SU-DHL-6 (cell line): ENCODE measurements around the gene GPR4.

Experiments used
- H2AFZ ChIP-seq: fragments of 200-600 bp; sonication (generic); 2 replicates; pipeline ENCODE4 v1.6.1; 2014; ENCODE audit warnings: low read depth, mild to moderate bottlenecking, moderate library complexity, mixed read lengths, antibody characterized with exemption, low read length; ENCODE audit not compliant: severe bottlenecking
- H3F3A ChIP-seq: fragments of 200-600 bp; shearing (Covaris generic); 2 replicates; pipeline ENCODE4 v1.6.0; 2016; ENCODE audit warnings: antibody characterized with exemption, mild to moderate bottlenecking; ENCODE audit not compliant: insufficient read depth
- H3K27ac ChIP-seq: fragments of 200-600 bp; sonication (generic); 2 replicates; pipeline ENCODE4 v1.5.1; 2016; ENCODE audit warnings: low read depth, mild to moderate bottlenecking, low read length, moderate library complexity, mixed read lengths
- H3K27me3 ChIP-seq: fragments of 200-600 bp; sonication (generic), shearing (Covaris generic); 2 replicates; pipeline ENCODE4 v1.6.0; 2014; ENCODE audit warnings: mild to moderate bottlenecking, low read length
- H3K36me3 ChIP-seq: fragments of 200-600 bp; sonication (generic); 2 replicates; pipeline ENCODE4 v1.6.1; 2014; ENCODE audit warnings: mild to moderate bottlenecking, low read length, mixed read lengths
- H3K4me2 ChIP-seq: fragments of 300-600, 200-600 bp; shearing (Covaris generic), sonication (generic); 2 replicates; pipeline ENCODE4 v1.6.0; 2014; ENCODE audit warnings: low read length, low read depth, mild to moderate bottlenecking; ENCODE audit not compliant: poor library complexity, severe bottlenecking
- H3K4me3 ChIP-seq: fragments of 200-600 bp; sonication (generic); 2 replicates; pipeline ENCODE4 v1.5.1; 2014; ENCODE audit warnings: antibody characterized with exemption, low read length, mild to moderate bottlenecking, mixed read lengths; ENCODE audit not compliant: insufficient read depth, poor library complexity, severe bottlenecking
- H3K79me2 ChIP-seq: fragments of 200-600 bp; sonication (generic); 2 replicates; pipeline ENCODE4 v1.6.1; 2014; ENCODE audit warnings: mild to moderate bottlenecking, low read length, moderate library complexity; ENCODE audit not compliant: insufficient read depth
- H3K9ac ChIP-seq: fragments of 200-600 bp; sonication (generic); 2 replicates; pipeline ENCODE4 v1.7.0; 2014; ENCODE audit warnings: mild to moderate bottlenecking, low read length
- H3K9me2 ChIP-seq: fragments of 200-600 bp; sonication (generic); replicated peaks from 2 replicates; pipeline ENCODE4 v1.6.1; 2014; ENCODE audit warnings: low read length; ENCODE audit not compliant: insufficient read depth
- H3K9me3 ChIP-seq: fragments of 200-600 bp; sonication (generic); 2 replicates; pipeline ENCODE4 v1.6.1; 2014; ENCODE audit warnings: low read length, mixed read lengths; ENCODE audit not compliant: insufficient read depth
- H4K20me1 ChIP-seq: fragments of 200-600 bp; sonication (generic); 2 replicates; pipeline ENCODE4 v1.6.1; 2014; ENCODE audit warnings: low read depth, mild to moderate bottlenecking, antibody characterized with exemption, low read length, moderate library complexity, mixed read lengths
- EZH2phosphoT487 ChIP-seq: fragments of 200-600 bp; sonication (generic), shearing (Covaris generic); conservative IDR thresholded peaks from 2 replicates; pipeline ENCODE4 v1.6.1; 2018; ENCODE audit warnings: mild to moderate bottlenecking, antibody characterized with exemption, low read length, moderate library complexity, mixed read lengths
- TF ChIP-seq, protein P1 (sequence below): fragments of 200-600 bp; sonication (generic); IDR thresholded peaks from one replicate; pipeline ENCODE4 v1.5.1; 2017; ENCODE audit warnings: antibody characterized with exemption, mild to moderate bottlenecking, low read length, moderate library complexity; ENCODE audit not compliant: insufficient read depth, poor library complexity, severe bottlenecking

GPR4 gene

DNA sequence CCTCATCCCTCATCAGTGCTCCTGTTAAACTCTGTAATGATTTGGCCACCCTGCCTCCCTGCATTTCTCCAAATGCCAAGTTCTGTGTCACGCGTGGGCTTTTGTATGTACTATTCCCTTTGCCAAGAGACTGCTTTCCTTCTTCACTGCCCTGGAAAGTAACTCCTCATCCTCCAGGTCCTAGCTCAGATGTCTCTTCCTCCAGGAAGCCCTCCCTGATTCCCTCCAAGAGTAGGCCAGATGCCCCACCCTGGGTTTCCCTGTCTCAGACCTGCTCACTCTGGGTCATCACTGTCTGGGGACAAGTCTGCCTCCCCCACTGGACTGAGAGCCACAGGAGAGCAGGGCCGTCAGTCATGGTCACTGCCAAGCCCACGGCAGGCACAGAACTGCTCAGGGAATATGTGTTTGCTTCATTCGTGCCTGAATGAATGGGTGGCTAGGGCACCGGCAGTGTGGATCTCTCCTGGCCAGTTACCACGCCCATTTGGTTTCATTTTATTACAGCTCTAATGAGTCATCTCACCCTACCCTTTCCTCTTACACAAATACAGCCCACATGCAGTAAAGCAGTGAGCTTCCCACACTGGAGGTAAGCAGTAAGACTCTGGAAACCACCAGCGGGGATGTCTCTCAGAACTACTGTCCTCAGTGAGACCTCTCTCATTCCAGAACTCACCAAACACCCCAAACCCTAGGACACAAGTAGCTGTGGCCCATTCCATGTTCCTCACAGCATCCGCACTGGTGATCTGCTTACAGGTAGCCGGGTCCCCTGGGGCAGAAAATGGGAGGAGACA lies 12.1 kb upstream of the GPR4 start:
- H3K9me2 ChIP-seq: no peaks in the 10 kb centered on the region
- no peak overlapping the region for H3K9ac ChIP-seq
- TF ChIP-seq, protein P1, sequence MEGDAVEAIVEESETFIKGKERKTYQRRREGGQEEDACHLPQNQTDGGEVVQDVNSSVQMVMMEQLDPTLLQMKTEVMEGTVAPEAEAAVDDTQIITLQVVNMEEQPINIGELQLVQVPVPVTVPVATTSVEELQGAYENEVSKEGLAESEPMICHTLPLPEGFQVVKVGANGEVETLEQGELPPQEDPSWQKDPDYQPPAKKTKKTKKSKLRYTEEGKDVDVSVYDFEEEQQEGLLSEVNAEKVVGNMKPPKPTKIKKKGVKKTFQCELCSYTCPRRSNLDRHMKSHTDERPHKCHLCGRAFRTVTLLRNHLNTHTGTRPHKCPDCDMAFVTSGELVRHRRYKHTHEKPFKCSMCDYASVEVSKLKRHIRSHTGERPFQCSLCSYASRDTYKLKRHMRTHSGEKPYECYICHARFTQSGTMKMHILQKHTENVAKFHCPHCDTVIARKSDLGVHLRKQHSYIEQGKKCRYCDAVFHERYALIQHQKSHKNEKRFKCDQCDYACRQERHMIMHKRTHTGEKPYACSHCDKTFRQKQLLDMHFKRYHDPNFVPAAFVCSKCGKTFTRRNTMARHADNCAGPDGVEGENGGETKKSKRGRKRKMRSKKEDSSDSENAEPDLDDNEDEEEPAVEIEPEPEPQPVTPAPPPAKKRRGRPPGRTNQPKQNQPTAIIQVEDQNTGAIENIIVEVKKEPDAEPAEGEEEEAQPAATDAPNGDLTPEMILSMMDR: no peak
- TF ChIP-seq EZH2phosphoT487: no peak
- no peaks in the 10 kb centered on the region for H3K79me2 ChIP-seq
- H3K9me3 ChIP-seq: no peaks in the 10 kb centered on the region
- H3K27me3 ChIP-seq: no peaks in the 10 kb centered on the region
- H4K20me1 ChIP-seq: no peaks in the 10 kb centered on the region
- H2AFZ ChIP-seq: no peak overlapping the region
- no peak overlapping the region for H3K4me3 ChIP-seq
- H3K27ac ChIP-seq: no peak overlapping the region
- H3K36me3 ChIP-seq: 0 out of 2 replicates have a peak, but pooled peaks cover 2% of the 10 kb centered on the region
- no peak overlapping the region for H3K4me2 ChIP-seq
- H3F3A ChIP-seq: peaks cover 3% of the 10 kb centered on the region; the same call in 1 of the 2 replicates

DNA sequence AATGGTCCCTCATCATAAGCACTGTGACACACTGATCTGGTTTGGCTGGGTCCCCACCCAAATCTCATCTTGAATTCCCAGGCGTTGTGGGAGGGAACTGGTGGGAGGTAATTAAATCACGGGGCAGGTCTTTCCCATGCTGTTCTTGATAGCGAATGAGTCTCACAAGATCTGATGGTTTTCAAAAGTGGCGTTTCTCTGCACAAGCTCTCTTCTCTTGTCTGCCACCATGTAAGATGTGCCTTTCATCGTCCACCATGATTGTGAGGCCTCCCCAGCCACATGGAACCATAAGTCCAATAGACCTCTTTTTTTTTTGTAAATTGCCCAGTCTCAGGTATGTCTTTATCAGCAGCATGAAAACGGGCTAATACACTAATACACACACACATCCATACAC lies 6.9 kb upstream of the GPR4 start:
- Histone ChIP-seq H3K36me3 (no peaks in the 10 kb centered on the region), H3K27me3 (no peaks in the 10 kb centered on the region), H3K9me3 (no peaks in the 10 kb centered on the region), H4K20me1 (no peaks in the 10 kb centered on the region), H3F3A (no peaks in the 10 kb centered on the region), H3K4me3 (no peak overlapping the region), H2AFZ (no peak overlapping the region), H3K79me2 (no peaks in the 10 kb centered on the region), H3K9ac (no peak overlapping the region), H3K27ac (no peak overlapping the region), H3K4me2 (no peak overlapping the region), H3K9me2 (no peaks in the 10 kb centered on the region)
- no peak for TF ChIP-seq EZH2phosphoT487
- TF ChIP-seq, protein P1: no peak

DNA sequence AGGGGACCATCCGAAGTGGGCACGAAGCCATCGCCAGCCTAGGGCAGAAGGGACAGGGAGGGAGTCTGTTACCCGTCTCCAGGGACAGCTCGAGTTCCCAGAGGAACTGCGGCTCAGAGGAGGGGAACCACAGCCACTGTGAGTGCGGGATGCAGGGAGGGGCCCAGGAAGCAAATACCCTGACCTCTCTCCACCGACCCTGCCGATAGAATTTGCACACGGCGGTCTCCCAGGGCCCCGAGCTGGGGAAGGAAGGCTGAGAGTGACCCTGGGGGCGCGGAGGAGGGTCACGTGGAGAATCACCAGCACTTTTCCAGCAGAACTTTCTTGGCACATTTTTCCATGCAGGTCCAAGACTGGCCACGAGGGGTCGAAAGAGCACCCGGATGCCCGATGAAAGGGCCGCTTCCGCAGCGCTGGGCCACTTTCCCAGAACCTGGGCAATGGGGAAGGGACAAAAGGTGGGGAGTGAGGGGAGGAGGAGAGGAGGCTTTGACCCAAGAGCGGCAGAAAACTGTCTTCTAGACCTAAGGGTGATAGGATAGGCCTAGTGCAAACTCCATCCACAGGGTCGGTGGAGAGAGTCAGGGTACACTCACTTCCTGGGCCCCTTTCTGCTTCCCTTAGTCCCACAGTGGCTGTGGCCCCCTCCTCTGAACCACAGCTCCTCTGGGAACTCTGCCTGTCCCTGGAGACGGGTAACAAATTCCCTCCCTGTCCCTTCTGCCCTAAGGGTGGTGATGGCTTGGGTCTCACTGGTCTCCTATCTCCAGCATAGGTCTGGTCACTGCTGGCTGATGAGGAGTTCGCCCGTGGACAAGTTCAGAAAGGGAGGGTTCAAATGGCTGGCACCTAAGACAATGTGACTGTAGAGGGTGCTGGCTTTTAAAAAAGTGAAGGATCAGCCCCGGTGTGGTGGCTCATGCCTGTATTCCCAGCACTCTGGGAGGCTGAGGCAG lies 5.3 kb upstream of the GPR4 start:
- TF ChIP-seq EZH2phosphoT487: no peak
- TF ChIP-seq, protein P1: peak; percentile 71

More for the DNA sequence above, 5.3 kb upstream of the GPR4 start:
- Histone ChIP-seq H3K9me3 (no peaks in the 10 kb centered on the region), H3K27ac (no peak overlapping the region), H3K9ac (no peak overlapping the region), H3K36me3 (no peaks in the 10 kb centered on the region), H3K27me3 (no peaks in the 10 kb centered on the region), H3K9me2 (no peaks in the 10 kb centered on the region), H3K79me2 (no peaks in the 10 kb centered on the region), H2AFZ (peak overlapping the region; percentile 71), H3K4me2 (no peak overlapping the region), H3K4me3 (no peak overlapping the region), H3F3A (no peaks in the 10 kb centered on the region), H4K20me1 (no peaks in the 10 kb centered on the region)
